ENCODE results near the gene UROD. TPM values are rescaled to one million over a fixed set of nuclear protein-coding genes. Genes with fewer than 3 reads are reported as not detected.
A peak's percentile ranks its signal among the peaks of the same experiment; 100 is the strongest.

The UROD gene
- total RNA-seq, 1 donor from 2014 or later = 96.1 TPM

- Histone ChIP-seq H2AFZ (ENCODE audit: low read depth, low read length) (peak overlapping the region; percentile 92), H3K4me1 (ENCODE audit: insufficient read depth, low read length) (peaks cover 26% of the 10 kb centered on the region), H3K9ac (ENCODE audit: low read length) (peak overlapping the region; percentile 83), H3K79me2 (ENCODE audit: insufficient read depth, low read length) (peaks cover 50% of the 10 kb centered on the region), H3K36me3 (ENCODE audit: insufficient read depth, low read length) (peaks cover 25% of the 10 kb centered on the region), H3K9me3 (ENCODE audit: insufficient read depth, low read depth, low read length) (no peaks in the 10 kb centered on the region), H4K20me1 (ENCODE audit: insufficient read depth, low read length) (peaks cover 35% of the 10 kb centered on the region), H3K27ac (ENCODE audit: low read depth, low read length) (peak overlapping the region; percentile 55), H3K4me2 (ENCODE audit: low read length) (peak overlapping the region; percentile 96), H3K27me3 (ENCODE audit: insufficient read depth, low read length) (no peaks in the 10 kb centered on the region), H3K4me3 (ENCODE audit: insufficient read depth, low read depth, low read length) (peak overlapping the region; percentile 70)
- Mint-ChIP-seq H3K9me3 (ENCODE audit: unreplicated experiment) (peaks cover 2% of the 10 kb centered on the region), H3K27ac (ENCODE audit: unreplicated experiment) (peak overlapping the region; percentile 88), H3K4me3 (ENCODE audit: unreplicated experiment) (peak overlapping the region; percentile 84), H3K36me3 (ENCODE audit: low read depth, unreplicated experiment) (peaks cover 12% of the 10 kb centered on the region), H3K27me3 (ENCODE audit: low read depth, unreplicated experiment) (no peaks in the 10 kb centered on the region), H3K4me1 (ENCODE audit: low read depth, unreplicated experiment) (peaks cover 18% of the 10 kb centered on the region)
- DNase-seq (ENCODE audit: low read depth) (peak; percentile 54), FAIRE-seq (no peak)
- TF ChIP-seq, protein P1, sequence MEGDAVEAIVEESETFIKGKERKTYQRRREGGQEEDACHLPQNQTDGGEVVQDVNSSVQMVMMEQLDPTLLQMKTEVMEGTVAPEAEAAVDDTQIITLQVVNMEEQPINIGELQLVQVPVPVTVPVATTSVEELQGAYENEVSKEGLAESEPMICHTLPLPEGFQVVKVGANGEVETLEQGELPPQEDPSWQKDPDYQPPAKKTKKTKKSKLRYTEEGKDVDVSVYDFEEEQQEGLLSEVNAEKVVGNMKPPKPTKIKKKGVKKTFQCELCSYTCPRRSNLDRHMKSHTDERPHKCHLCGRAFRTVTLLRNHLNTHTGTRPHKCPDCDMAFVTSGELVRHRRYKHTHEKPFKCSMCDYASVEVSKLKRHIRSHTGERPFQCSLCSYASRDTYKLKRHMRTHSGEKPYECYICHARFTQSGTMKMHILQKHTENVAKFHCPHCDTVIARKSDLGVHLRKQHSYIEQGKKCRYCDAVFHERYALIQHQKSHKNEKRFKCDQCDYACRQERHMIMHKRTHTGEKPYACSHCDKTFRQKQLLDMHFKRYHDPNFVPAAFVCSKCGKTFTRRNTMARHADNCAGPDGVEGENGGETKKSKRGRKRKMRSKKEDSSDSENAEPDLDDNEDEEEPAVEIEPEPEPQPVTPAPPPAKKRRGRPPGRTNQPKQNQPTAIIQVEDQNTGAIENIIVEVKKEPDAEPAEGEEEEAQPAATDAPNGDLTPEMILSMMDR (IDR thresholded peaks at IDR 0.05; ENCODE audit: insufficient read depth, low read depth, low read length) = no peak
- no peak for TF ChIP-seq EZH2 (IDR thresholded peaks at IDR 0.05; ENCODE audit: insufficient read depth, low read length)
Measured at GRCh38 chr1:45012639-45013278, 705 bp downstream of the UROD start.

DNA sequence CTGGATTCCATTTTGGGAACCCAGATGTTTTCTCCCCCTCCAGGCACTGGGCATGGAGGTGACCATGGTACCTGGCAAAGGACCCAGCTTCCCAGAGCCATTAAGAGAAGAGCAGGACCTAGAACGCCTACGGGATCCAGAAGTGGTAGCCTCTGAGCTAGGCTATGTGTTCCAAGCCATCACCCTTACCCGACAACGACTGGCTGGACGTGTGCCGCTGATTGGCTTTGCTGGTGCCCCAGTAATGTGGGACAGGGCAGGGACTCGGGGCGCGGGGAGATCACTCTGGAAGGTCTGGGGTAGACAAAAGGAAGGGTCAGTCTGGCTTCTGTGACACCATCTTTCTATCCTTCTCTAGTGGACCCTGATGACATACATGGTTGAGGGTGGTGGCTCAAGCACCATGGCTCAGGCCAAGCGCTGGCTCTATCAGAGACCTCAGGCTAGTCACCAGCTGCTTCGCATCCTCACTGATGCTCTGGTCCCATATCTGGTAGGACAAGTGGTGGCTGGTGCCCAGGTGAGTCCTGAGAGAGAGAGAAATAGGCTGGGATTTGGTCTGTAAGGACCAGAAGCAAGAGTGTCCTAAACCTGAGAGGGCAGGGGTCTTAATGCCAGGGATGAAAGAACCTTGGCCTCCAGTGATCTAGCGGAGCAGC lies 1.6 kb downstream of the UROD start:
- FAIRE-seq = no peak
- no peaks in the 10 kb centered on the region for H3K9me3 ChIP-seq (ENCODE audit: insufficient read depth, low read depth, low read length)
- H3K9me3 Mint-ChIP-seq (ENCODE audit: unreplicated experiment) = peaks cover 2% of the 10 kb centered on the region
- H3K36me3 Mint-ChIP-seq (ENCODE audit: low read depth, unreplicated experiment) = peaks cover 10% of the 10 kb centered on the region
- H3K4me3 ChIP-seq (ENCODE audit: insufficient read depth, low read depth, low read length) = no peak overlapping the region
- no peaks in the 10 kb centered on the region for H3K27me3 Mint-ChIP-seq (ENCODE audit: low read depth, unreplicated experiment)
- H3K9ac ChIP-seq (ENCODE audit: low read length) = peak overlapping the region; percentile 83
- peak overlapping the region; percentile 84 for H3K4me3 Mint-ChIP-seq (ENCODE audit: unreplicated experiment)
- H3K27me3 ChIP-seq (ENCODE audit: insufficient read depth, low read length) = no peaks in the 10 kb centered on the region
- no peak overlapping the region for H3K27ac ChIP-seq (ENCODE audit: low read depth, low read length)
- DNase-seq (ENCODE audit: low read depth) = no peak
- H3K4me2 ChIP-seq (ENCODE audit: low read length) = peak overlapping the region; percentile 96
- H3K4me1 Mint-ChIP-seq (ENCODE audit: low read depth, unreplicated experiment) = peaks cover 18% of the 10 kb centered on the region
- H3K36me3 ChIP-seq (ENCODE audit: insufficient read depth, low read length) = peaks cover 18% of the 10 kb centered on the region
- TF ChIP-seq, protein P1 (IDR thresholded peaks at IDR 0.05; ENCODE audit: insufficient read depth, low read depth, low read length) = no peak
- TF ChIP-seq EZH2 (IDR thresholded peaks at IDR 0.05; ENCODE audit: insufficient read depth, low read length) = no peak
- H4K20me1 ChIP-seq (ENCODE audit: insufficient read depth, low read length) = peaks cover 27% of the 10 kb centered on the region
- peaks cover 26% of the 10 kb centered on the region for H3K4me1 ChIP-seq (ENCODE audit: insufficient read depth, low read length)
- H3K79me2 ChIP-seq (ENCODE audit: insufficient read depth, low read length) = peaks cover 50% of the 10 kb centered on the region
- H3K27ac Mint-ChIP-seq (ENCODE audit: unreplicated experiment) = no peak overlapping the region
- H2AFZ ChIP-seq (ENCODE audit: low read depth, low read length) = no peak overlapping the region
